Measurements from ENCODE around the gene FAM241A. TPM values are rescaled to one million over a fixed set of nuclear protein-coding genes. Genes with fewer than 3 reads are reported as not detected.

FAM241A gene
- total RNA-seq, 1 experiment from 2014 or later: not detected

- DNase-seq (ENCODE audit: low read depth): peak; percentile 48
- in situ Hi-C loops (cut with HindIII; ENCODE audit: low pct_unique_long_range_greater_than_20kb, low sequenced_read_pairs): no loop called here
These were observed 89.8 kb downstream of the FAM241A start for GRCh38 chr4:112234952-112235609.

GRCh38 chr4:112236040-112236439, 90.8 kb downstream of the FAM241A start:
- in situ Hi-C loops (cut with HindIII; ENCODE audit: low pct_unique_long_range_greater_than_20kb, low sequenced_read_pairs): no loop called here

GRCh38 chr4:112238833-112239232, 93.6 kb downstream of the FAM241A start:
- in situ Hi-C loops (cut with HindIII; ENCODE audit: low pct_unique_long_range_greater_than_20kb, low sequenced_read_pairs): no loop called here
- no peak for DNase-seq (ENCODE audit: low read depth)

More at GRCh38 chr4:112236040-112236439, 90.8 kb downstream of the FAM241A start:
- no peak for DNase-seq (ENCODE audit: low read depth)

Other genes starting within 250 kb of the FAM241A start
- gene AP1AR, start 86.3 kb downstream of the FAM241A start, total RNA-seq (2014; rRNA removed; shearing (Covaris generic); ENCODE audit: low replicate concordance): 12.4 and 17.7 TPM in 2 replicates
- gene TIFA, start 140.4 kb downstream of the FAM241A start, total RNA-seq (2014; rRNA removed; shearing (Covaris generic); ENCODE audit: low replicate concordance): 6.0 and 6.5 TPM in 2 replicates
- gene ALPK1, start 151.9 kb downstream of the FAM241A start, total RNA-seq (2014; rRNA removed; shearing (Covaris generic); ENCODE audit: low replicate concordance): 2.5 and 5.3 TPM in 2 replicates